GM19463 (cell line): ENCODE measurements around the gene CLCNKB.
"Not testable (repeated sequence)": the region's sequence is repeated elsewhere in the genome, so short reads cannot be mapped to it uniquely, and the experiment has no call there.

Experiments
- ATAC-seq: cut with Tn5 transposase; IDR thresholded peaks from one replicate; pipeline ENCODE4 v1.9.1; 2021; ENCODE audit warnings: mild to moderate bottlenecking, moderate library complexity; ENCODE audit not compliant: unreplicated experiment

CLCNKB gene

GRCh38 chr1:16029288-16029687 is 14.3 kb upstream of the CLCNKB start:
- no peak for ATAC-seq

GRCh38 chr1:16031551-16031950 is 12.0 kb upstream of the CLCNKB start:
- no peak for ATAC-seq

GRCh38 chr1:16032388-16033102 is 11.0 kb upstream of the CLCNKB start:
- ATAC-seq, result peak; percentile 53

GRCh38 chr1:16033103-16033632 is 10.4 kb upstream of the CLCNKB start:
- ATAC-seq, result not testable (repeated sequence)

GRCh38 chr1:16036461-16036860 is 7.1 kb upstream of the CLCNKB start:
- not testable (repeated sequence) for ATAC-seq

- ATAC-seq, result no peak
Observed at GRCh38 chr1:16038620-16038912, 5.0 kb upstream of the CLCNKB start.

GRCh38 chr1:16039871-16040270 is 3.7 kb upstream of the CLCNKB start:
- not testable (repeated sequence) for ATAC-seq

- no peak for ATAC-seq
Observed at GRCh38 chr1:16041200-16041599, 2.4 kb upstream of the CLCNKB start.

- ATAC-seq, result no peak
Observed at GRCh38 chr1:16042096-16042495, 1.5 kb upstream of the CLCNKB start.

GRCh38 chr1:16042654-16043053 is 928 bp upstream of the CLCNKB start:
- not testable (repeated sequence) for ATAC-seq

- no peak for ATAC-seq
Observed at GRCh38 chr1:16043950-16044349, 368 bp downstream of the CLCNKB start.

GRCh38 chr1:16046842-16047241 is 3.3 kb downstream of the CLCNKB start:
- no peak for ATAC-seq

GRCh38 chr1:16047791-16048475 is 4.4 kb downstream of the CLCNKB start:
- ATAC-seq, result no peak

GRCh38 chr1:16048573-16049189 is 5.1 kb downstream of the CLCNKB start:
- no peak for ATAC-seq

GRCh38 chr1:16050328-16050727 is 6.7 kb downstream of the CLCNKB start:
- ATAC-seq, result no peak

GRCh38 chr1:16051039-16051438 is 7.5 kb downstream of the CLCNKB start:
- ATAC-seq, result no peak

GRCh38 chr1:16051949-16052348 is 8.4 kb downstream of the CLCNKB start:
- not testable (repeated sequence) for ATAC-seq

GRCh38 chr1:16053781-16054502 is 10.4 kb downstream of the CLCNKB start:
- no peak for ATAC-seq

- no peak for ATAC-seq
Observed at GRCh38 chr1:16054598-16055540, 11.3 kb downstream of the CLCNKB start.
